DMS153 (cell line): ENCODE data around the gene MAST4.

Source experiments
- DNase-seq: peaks from one replicate; lab custom pipeline; 2025; lab: John Stamatoyannopoulos, UW

Gene MAST4

DNA sequence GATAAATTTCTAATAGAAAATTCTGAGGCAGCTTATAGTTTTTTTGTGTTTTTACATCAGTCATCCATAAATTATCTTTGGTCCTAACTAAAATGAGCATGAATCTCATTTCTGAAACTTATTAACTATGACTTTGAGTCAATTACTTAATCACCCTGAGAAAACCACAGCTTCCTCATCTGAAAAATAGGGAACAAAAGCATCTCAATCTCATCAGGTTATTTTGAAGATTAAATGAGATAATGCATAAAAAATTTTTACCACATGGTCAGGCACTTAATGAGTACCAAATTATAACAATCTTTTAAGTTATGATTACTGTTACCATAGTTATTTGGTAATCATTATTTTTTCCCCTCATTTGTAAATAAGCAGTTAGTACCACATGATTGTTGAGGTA, 279.1 kb downstream of the MAST4 start:
- no peak for DNase-seq

DNA sequence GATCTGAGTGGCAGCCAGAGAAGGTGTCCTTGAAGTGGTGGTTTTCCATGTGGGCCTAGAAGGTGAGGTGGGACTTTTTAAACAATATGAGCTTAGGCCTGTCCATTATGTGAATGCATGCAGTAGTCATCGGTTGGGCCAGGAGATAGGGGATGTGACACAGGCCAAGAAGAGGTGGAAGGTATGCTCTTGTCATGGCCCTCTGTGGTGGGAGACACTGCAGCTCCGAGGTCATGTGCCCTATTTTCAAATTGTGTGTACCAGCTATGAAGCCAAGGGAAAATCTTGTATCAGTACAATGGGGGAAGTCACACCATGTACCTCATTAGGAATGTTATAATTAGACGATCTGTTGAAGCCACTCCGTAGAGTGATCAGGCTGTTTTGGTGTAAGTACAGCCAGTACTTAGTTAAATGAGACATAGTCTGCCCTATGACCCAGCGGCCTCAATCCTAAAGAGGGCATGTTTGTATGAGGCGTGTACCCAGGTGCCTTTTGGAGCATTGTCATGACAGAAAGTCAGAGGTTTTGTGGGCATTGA, 280.1 kb downstream of the MAST4 start:
- DNase-seq = no peak

DNA sequence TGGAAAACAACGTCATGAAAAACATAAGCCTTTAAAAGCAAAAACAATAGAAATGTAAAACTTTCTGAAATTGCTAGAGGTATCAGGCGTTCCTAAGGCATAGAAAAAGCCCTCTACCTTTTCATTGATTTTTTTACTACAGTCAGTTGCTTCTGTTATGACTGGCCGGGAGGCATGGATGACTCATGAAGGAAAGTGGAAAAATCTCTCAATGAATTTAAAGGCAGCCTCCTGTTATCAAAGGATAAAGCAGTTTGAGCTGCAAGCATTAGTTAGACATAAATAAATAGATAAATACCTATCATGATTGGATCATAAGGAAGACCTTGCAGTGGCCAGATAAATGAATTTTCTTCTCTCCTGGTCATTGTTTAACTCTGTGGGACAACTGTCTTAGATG, 281.6 kb downstream of the MAST4 start:
- no peak for DNase-seq

DNA sequence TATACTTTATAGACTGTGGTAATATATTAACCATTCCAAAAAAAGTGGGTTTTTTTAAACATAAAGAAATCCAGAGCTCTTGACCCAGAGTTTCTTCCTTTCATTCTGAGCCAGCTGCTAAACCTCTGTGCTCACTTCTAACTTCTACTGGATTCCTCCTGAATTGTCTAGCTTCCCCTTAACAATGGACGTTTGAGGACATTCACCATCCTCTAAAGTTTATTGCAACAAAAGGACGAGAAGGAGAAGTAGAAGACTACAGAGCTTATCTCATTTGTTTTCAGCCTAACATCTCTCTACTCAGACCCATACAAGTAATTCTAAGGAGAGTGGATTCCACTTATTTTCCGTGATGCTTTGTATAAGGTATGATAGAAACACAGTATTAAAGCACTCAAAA, 284.2 kb downstream of the MAST4 start:
- no peak for DNase-seq

- no peak for DNase-seq
These were observed 285.4 kb downstream of the MAST4 start for GRCh38 chr5:66881480-66882161.

- DNase-seq = no peak
These were observed 286.5 kb downstream of the MAST4 start for GRCh38 chr5:66882606-66883227.

DNA sequence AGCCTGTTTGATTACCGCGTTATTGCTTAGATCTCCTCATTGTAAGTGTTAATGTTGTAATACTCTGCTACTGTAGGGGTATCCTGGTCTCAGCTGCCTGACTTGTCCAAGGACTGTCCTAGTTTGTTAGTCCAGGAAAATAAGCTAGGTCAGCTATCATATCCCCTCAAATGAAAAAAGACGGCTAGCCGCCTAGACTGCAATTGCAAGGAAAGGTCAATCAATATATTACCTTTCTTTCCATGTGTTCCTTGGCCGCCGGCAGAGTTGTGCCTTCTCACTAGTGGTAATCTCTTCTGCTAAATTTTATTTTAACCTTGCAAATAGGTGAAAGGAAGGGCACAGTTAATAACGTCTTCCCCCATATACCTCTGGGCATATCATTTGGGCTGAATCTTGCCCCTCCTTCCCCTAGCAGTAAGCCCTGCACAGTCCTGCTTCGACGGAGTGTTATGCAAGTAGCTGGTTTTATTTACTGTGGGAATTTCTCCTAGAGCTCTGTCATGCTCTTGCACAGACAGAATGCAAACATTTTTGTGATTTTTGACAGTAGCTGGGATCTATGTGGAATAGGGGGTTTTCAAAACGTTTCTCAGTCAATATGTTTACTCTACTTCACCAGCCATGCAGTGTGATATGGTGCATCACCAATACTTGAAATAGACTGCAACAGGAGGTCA, 288.5 kb downstream of the MAST4 start:
- DNase-seq = no peak

DNA sequence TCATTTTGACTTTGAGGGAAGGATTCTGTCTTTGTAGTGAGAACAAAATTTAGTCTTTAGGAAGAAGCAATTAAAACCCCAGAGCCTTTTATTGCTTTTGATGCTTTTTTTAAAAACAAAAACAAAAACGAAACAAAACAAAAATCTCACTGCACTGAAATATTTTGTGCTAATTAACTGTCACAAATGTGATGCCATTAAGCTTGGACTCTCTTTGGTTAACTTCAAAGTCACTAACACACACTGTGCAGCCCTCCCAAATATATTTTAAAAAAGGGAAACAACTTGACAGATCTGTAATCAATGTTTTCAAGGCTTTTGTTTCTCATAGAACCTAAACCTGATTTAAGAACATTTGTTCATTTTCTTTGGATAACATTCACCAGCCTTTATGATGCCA, 290.7 kb downstream of the MAST4 start:
- no peak for DNase-seq

GRCh38 chr5:66888613-66889012, 292.4 kb downstream of the MAST4 start:
- DNase-seq = no peak

- no peak for DNase-seq
These were observed 292.9 kb downstream of the MAST4 start for GRCh38 chr5:66889056-66889455.

GRCh38 chr5:66889524-66889923, 293.3 kb downstream of the MAST4 start:
- no peak for DNase-seq

- no peak for DNase-seq
These were observed 295.2 kb downstream of the MAST4 start for GRCh38 chr5:66891184-66891925.

DNA sequence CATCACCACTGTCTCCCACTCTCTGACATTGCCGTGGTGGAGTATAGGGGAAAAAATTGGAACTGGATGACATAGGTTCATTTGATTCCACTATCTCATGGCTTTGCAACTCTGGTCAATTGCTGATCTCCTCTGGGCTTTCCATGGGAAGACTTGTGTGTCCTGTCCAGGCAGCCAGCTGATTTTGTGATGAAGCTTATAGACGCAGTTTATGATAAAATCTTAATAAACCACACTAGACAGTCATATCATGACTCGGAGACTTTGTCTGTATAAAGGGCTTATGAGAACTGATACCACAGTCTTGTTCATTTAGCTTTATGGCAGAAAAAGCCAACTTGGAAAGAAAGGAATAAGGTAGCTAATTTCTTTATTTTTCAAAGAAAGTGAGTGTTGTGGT, 296.5 kb downstream of the MAST4 start:
- no peak for DNase-seq

DNA sequence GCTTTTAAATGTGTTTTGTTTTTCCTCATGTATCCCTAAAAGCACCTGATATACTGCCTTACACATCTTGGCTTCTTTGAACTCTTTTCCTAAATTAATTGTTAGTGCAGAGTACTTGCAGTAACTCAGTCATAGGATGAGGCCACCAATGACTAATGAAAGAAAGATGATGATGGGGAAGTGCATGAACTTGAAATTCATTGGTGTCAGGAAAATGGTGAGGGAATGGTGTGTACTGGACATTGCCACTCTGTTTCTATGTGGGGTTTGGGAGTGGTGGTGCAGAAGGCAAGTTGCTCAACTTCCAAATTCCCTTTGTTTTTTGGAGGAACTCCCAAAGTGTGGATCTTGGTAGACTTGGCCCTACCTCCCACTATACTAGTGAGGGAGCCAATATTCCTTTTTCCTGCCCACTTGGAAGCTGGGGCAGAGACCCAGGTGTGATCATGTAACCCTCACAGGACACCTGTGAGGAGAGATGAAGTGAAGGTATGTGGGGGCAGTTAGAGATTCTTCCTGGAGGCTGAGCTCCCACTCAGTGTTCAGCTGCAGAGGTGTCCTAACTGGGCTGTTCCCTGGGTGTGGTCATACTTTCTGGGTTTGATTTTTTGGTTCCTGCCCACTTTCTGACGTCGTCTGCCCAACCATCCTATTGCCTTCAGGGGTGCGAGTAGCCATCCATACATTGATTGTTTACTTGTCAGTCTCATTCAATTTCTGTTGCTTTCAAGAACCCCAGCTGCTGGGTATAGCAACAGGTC, 298.5 kb downstream of the MAST4 start:
- DNase-seq = no peak

GRCh38 chr5:66896171-66896570, 300.0 kb downstream of the MAST4 start:
- no peak for DNase-seq

DNA sequence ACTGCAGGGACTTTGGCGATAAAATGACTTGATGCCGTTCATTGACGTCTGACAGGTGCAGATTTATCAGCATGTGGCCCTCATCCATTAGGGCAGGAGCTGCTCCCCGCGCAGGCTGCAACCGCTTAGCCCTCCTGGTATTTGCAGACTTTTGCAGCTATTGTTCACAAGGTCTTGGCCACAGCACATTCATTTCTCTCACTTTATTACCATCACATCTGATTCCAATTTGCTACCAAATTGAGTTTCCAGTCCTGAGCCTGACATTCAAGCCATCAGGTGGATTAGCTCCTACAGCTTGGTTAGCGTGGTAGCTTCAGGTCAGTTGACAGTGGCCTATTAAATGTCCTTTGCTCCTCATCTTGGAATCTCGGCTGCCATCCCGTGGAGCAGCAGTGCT, 301.2 kb downstream of the MAST4 start:
- DNase-seq = no peak

GRCh38 chr5:66898241-66898995, 302.2 kb downstream of the MAST4 start:
- no peak for DNase-seq

DNA sequence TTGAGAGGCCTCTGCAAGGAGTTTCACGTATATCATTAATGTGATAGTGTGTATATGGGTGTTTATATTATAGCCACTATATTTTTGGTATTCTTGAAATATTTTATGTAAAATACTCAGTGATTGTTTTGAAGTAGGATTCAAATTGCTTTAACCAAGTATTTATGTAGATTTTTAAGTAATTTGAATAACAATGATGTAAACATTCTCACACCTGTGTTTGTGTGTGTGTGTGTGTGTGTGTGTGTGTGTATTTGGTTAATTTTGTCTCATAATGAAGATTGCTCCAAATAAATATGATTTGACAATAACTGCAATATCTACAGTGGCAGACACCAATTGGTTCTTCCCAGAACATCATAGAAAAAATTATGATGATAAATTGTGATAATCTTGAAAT, 307.0 kb downstream of the MAST4 start:
- no peak for DNase-seq

GRCh38 chr5:66903709-66904108, 307.5 kb downstream of the MAST4 start:
- no peak for DNase-seq

- DNase-seq = peak; percentile 10
These were observed 308.0 kb downstream of the MAST4 start for GRCh38 chr5:66904189-66904588.

DNA sequence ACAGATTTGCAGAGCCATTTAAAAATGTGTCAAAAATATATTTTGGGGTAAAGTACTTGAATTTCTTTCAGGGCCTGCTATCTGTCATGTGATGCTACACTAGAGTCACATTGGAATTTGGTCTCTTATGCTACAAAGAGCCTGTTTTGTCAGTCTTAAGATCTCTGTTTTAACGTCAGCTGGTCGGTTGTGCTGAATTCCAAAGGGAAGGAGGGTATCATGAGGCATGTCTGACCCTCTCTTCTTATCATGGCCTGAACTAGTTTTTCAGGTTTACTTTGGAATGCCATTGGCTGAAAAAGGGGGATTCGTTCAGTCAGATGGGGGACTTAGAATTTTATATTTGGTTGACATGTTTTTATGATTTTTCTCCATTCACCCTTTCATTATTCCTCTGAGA, 309.8 kb downstream of the MAST4 start:
- no peak for DNase-seq
